ENCODE measurements around the gene ANXA11.

DNA sequence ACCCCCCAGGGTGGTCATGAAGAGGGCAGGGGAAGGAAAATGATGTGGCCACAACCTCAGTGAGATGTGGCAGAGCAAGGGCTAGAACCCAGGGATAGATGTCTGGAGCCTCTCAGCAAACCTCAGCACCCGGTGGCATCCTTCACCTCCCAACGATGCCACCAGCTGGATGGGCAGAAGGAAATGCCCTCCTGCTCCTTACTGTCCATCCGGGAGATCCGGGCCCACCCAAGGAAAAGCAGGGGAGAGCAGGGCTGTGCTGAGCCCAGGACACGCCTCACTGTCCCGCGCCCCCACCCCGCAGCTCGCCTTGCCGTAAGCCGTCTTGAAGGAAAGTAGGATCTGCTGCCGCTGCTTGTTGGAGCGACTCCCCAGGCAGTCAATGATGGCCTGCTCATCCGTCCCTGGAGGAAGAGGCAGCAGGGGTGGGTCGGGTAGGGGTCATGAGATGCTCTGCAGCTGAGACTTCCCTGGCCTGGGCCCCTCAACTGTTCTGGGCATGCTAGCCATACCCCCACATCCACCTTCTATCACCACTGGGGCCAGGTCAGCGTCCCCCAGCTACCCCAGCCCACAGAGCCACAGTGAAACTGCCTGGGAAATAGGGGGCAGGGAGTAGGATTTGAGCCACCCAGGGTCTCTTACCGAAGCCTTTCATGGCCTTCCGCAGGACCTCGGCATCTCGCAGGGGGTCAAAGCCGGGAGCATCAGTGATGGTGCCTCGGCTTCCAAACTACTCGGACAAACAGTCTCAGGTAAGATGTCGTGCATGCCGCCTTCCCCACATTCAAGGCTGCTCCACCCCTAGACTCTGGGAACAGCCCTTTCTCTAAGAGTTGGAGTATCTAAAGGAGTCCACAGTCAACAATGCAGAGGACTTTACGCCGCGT lies 38.5 kb downstream of the ANXA11 start:
- TF ChIP-seq EZH2phosphoT487 (IDR thresholded peaks at IDR 0.05; ENCODE audit: low read depth, severe bottlenecking, unreplicated experiment) (no peak), EZH2 (IDR thresholded peaks at IDR 0.05; ENCODE audit: borderline replicate concordance) (no peak)
- TF ChIP-seq, protein P1, sequence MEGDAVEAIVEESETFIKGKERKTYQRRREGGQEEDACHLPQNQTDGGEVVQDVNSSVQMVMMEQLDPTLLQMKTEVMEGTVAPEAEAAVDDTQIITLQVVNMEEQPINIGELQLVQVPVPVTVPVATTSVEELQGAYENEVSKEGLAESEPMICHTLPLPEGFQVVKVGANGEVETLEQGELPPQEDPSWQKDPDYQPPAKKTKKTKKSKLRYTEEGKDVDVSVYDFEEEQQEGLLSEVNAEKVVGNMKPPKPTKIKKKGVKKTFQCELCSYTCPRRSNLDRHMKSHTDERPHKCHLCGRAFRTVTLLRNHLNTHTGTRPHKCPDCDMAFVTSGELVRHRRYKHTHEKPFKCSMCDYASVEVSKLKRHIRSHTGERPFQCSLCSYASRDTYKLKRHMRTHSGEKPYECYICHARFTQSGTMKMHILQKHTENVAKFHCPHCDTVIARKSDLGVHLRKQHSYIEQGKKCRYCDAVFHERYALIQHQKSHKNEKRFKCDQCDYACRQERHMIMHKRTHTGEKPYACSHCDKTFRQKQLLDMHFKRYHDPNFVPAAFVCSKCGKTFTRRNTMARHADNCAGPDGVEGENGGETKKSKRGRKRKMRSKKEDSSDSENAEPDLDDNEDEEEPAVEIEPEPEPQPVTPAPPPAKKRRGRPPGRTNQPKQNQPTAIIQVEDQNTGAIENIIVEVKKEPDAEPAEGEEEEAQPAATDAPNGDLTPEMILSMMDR (IDR thresholded peaks at IDR 0.05; ENCODE audit: poor library complexity) = no peak

Data from hepatocyte (in vitro differentiated cells).